GM23338 (cell line): ENCODE measurements around the gene ACTR2.

Experiments
- CREB1 ChIP-seq: fragments of 250-450 bp; sonication (Bioruptor Pico); IDR thresholded peaks from 2 replicates; pipeline ENCODE4 v1.5.0; 2020; ENCODE audit warnings: low read depth, mild to moderate bottlenecking, moderate library complexity
- EZH2 ChIP-seq: fragments of 200-600 bp; sonication (generic); IDR thresholded peaks from one replicate; pipeline ENCODE4 v1.8.0; 2017; ENCODE audit warnings: antibody characterized with exemption, mild to moderate bottlenecking, low read depth; ENCODE audit not compliant: unreplicated experiment
- EZH2phosphoT487 ChIP-seq: fragments of 200-600 bp; sonication (generic); IDR thresholded peaks from one replicate; pipeline ENCODE4 v1.8.1; 2018; ENCODE audit warnings: antibody characterized with exemption; ENCODE audit not compliant: unreplicated experiment
- JUNB ChIP-seq: IDR thresholded peaks from one replicate; pipeline ENCODE4 v1.6.1; 2016; ENCODE audit warnings: antibody characterized with exemption; ENCODE audit not compliant: unreplicated experiment
- NANOG ChIP-seq: IDR thresholded peaks from 2 replicates; pipeline ENCODE4 v1.6.1; 2016; ENCODE audit warnings: antibody characterized with exemption, borderline replicate concordance
- POLR2AphosphoS5 ChIP-seq: IDR thresholded peaks from 2 replicates; pipeline ENCODE4 v1.6.1; 2016; ENCODE audit warnings: antibody characterized with exemption, low read depth
- STAT1 ChIP-seq: IDR thresholded peaks from one replicate; pipeline ENCODE4 v1.6.1; 2016; ENCODE audit warnings: antibody characterized with exemption; ENCODE audit not compliant: unreplicated experiment
- ZNF114 ChIP-seq: fragments of 250-450 bp; sonication (Bioruptor Pico); IDR thresholded peaks from 2 replicates; pipeline ENCODE4 v1.5.0; 2020; ENCODE audit warnings: mild to moderate bottlenecking, moderate library complexity
- ZNF331 ChIP-seq: fragments of 250-450 bp; sonication (Bioruptor Pico); IDR thresholded peaks from 2 replicates; pipeline ENCODE4 v1.5.0; 2020; ENCODE audit warnings: low read depth, mild to moderate bottlenecking, moderate library complexity
- TF ChIP-seq, protein P1 (sequence below), 2 experiments: fragments of 200-600 bp in 1 of 2; sonication (generic) in 1 of 2; conservative IDR thresholded peaks; 2 replicates each; pipeline versions ENCODE4 v1.5.1 to v1.6.1; 2016 to 2017; ENCODE audit warnings: antibody characterized with exemption in 2 of 2, low read depth in 2 of 2, mild to moderate bottlenecking in 2 of 2, moderate library complexity in 1 of 2
- TF ChIP-seq, protein P2 (sequence below): IDR thresholded peaks from one replicate; pipeline ENCODE4 v1.6.1; 2018; ENCODE audit warnings: antibody characterized with exemption; ENCODE audit not compliant: unreplicated experiment
- TF ChIP-seq, protein P3 (sequence below): IDR thresholded peaks from 2 replicates; pipeline ENCODE4 v1.6.1; 2016; ENCODE audit warnings: antibody characterized with exemption
- TF ChIP-seq, protein P4 (sequence below): fragments of 250-450 bp; sonication (Bioruptor Pico); IDR thresholded peaks from 2 replicates; pipeline ENCODE4 v1.5.0; 2020; ENCODE audit warnings: mild to moderate bottlenecking, moderate library complexity

DNA sequence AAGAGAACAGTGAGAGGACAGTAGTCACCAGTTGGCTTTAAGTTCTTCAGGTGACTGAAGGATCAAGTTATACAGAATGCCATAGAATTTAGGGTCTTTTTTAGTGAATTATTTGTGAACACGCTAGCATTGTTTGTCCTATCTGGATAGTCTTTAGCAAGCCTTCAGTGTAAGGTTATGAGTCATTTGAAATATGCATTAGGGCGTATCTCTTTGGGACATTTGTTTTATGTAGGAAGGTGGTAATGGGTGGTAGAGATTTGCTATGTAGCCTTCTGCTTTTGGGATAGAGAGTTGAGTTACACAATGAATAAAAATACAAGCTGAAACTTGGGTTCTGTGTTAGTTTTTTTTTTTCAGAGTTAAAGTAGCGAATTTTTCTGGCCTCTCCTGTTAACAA lies 13.0 kb downstream of the ACTR2 start:
- TF ChIP-seq, protein P1, sequence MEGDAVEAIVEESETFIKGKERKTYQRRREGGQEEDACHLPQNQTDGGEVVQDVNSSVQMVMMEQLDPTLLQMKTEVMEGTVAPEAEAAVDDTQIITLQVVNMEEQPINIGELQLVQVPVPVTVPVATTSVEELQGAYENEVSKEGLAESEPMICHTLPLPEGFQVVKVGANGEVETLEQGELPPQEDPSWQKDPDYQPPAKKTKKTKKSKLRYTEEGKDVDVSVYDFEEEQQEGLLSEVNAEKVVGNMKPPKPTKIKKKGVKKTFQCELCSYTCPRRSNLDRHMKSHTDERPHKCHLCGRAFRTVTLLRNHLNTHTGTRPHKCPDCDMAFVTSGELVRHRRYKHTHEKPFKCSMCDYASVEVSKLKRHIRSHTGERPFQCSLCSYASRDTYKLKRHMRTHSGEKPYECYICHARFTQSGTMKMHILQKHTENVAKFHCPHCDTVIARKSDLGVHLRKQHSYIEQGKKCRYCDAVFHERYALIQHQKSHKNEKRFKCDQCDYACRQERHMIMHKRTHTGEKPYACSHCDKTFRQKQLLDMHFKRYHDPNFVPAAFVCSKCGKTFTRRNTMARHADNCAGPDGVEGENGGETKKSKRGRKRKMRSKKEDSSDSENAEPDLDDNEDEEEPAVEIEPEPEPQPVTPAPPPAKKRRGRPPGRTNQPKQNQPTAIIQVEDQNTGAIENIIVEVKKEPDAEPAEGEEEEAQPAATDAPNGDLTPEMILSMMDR (conservative IDR thresholded peaks at IDR 0.05; ENCODE audit: low read depth in 2 of 2) = no peak
- TF ChIP-seq EZH2phosphoT487 (no peak), EZH2 (no peak), POLR2AphosphoS5 (no peak), CREB1 (no peak), NANOG (no peak), JUNB (no peak), ZNF114 (CRISPR knock-in tag) (no peak), STAT1 (no peak), ZNF331 (CRISPR knock-in tag) (no peak)
- TF ChIP-seq, protein P2, sequence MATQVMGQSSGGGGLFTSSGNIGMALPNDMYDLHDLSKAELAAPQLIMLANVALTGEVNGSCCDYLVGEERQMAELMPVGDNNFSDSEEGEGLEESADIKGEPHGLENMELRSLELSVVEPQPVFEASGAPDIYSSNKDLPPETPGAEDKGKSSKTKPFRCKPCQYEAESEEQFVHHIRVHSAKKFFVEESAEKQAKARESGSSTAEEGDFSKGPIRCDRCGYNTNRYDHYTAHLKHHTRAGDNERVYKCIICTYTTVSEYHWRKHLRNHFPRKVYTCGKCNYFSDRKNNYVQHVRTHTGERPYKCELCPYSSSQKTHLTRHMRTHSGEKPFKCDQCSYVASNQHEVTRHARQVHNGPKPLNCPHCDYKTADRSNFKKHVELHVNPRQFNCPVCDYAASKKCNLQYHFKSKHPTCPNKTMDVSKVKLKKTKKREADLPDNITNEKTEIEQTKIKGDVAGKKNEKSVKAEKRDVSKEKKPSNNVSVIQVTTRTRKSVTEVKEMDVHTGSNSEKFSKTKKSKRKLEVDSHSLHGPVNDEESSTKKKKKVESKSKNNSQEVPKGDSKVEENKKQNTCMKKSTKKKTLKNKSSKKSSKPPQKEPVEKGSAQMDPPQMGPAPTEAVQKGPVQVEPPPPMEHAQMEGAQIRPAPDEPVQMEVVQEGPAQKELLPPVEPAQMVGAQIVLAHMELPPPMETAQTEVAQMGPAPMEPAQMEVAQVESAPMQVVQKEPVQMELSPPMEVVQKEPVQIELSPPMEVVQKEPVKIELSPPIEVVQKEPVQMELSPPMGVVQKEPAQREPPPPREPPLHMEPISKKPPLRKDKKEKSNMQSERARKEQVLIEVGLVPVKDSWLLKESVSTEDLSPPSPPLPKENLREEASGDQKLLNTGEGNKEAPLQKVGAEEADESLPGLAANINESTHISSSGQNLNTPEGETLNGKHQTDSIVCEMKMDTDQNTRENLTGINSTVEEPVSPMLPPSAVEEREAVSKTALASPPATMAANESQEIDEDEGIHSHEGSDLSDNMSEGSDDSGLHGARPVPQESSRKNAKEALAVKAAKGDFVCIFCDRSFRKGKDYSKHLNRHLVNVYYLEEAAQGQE = no peak
- TF ChIP-seq, protein P3, sequence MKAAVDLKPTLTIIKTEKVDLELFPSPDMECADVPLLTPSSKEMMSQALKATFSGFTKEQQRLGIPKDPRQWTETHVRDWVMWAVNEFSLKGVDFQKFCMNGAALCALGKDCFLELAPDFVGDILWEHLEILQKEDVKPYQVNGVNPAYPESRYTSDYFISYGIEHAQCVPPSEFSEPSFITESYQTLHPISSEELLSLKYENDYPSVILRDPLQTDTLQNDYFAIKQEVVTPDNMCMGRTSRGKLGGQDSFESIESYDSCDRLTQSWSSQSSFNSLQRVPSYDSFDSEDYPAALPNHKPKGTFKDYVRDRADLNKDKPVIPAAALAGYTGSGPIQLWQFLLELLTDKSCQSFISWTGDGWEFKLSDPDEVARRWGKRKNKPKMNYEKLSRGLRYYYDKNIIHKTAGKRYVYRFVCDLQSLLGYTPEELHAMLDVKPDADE = no peak
- TF ChIP-seq, protein P4, sequence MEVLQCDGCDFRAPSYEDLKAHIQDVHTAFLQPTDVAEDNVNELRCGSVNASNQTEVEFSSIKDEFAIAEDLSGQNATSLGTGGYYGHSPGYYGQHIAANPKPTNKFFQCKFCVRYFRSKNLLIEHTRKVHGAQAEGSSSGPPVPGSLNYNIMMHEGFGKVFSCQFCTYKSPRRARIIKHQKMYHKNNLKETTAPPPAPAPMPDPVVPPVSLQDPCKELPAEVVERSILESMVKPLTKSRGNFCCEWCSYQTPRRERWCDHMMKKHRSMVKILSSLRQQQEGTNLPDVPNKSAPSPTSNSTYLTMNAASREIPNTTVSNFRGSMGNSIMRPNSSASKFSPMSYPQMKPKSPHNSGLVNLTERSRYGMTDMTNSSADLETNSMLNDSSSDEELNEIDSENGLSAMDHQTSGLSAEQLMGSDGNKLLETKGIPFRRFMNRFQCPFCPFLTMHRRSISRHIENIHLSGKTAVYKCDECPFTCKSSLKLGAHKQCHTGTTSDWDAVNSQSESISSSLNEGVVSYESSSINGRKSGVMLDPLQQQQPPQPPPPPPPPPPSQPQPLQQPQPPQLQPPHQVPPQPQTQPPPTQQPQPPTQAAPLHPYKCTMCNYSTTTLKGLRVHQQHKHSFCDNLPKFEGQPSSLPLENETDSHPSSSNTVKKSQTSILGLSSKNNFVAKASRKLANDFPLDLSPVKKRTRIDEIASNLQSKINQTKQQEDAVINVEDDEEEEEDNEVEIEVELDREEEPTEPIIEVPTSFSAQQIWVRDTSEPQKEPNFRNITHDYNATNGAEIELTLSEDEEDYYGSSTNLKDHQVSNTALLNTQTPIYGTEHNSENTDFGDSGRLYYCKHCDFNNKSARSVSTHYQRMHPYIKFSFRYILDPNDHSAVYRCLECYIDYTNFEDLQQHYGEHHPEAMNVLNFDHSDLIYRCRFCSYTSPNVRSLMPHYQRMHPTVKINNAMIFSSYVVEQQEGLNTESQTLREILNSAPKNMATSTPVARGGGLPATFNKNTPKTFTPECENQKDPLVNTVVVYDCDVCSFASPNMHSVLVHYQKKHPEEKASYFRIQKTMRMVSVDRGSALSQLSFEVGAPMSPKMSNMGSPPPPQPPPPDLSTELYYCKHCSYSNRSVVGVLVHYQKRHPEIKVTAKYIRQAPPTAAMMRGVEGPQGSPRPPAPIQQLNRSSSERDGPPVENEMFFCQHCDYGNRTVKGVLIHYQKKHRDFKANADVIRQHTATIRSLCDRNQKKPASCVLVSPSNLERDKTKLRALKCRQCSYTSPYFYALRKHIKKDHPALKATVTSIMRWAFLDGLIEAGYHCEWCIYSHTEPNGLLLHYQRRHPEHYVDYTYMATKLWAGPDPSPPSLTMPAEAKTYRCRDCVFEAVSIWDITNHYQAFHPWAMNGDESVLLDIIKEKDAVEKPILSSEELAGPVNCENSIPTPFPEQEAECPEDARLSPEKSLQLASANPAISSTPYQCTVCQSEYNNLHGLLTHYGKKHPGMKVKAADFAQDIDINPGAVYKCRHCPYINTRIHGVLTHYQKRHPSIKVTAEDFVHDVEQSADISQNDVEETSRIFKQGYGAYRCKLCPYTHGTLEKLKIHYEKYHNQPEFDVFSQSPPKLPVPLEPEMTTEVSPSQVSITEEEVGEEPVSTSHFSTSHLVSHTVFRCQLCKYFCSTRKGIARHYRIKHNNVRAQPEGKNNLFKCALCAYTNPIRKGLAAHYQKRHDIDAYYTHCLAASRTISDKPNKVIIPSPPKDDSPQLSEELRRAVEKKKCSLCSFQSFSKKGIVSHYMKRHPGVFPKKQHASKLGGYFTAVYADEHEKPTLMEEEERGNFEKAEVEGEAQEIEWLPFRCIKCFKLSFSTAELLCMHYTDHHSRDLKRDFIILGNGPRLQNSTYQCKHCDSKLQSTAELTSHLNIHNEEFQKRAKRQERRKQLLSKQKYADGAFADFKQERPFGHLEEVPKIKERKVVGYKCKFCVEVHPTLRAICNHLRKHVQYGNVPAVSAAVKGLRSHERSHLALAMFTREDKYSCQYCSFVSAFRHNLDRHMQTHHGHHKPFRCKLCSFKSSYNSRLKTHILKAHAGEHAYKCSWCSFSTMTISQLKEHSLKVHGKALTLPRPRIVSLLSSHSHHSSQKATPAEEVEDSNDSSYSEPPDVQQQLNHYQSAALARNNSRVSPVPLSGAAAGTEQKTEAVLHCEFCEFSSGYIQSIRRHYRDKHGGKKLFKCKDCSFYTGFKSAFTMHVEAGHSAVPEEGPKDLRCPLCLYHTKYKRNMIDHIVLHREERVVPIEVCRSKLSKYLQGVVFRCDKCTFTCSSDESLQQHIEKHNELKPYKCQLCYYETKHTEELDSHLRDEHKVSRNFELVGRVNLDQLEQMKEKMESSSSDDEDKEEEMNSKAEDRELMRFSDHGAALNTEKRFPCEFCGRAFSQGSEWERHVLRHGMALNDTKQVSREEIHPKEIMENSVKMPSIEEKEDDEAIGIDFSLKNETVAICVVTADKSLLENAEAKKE (CRISPR knock-in tag) = no peak
